Brain microvascular endothelial cell (primary cell): ENCODE measurements around the gene RTCB.

Experiments
- DNase-seq: peaks from one replicate; pipeline ENCODE4 v3.0.0-alpha.2; 2020
- H3K27ac ChIP-seq: fragments of 250-450 bp; sonication (Bioruptor Pico); 2 replicates; pipeline ENCODE4 v1.5.1; 2020; ENCODE audit warnings: mild to moderate bottlenecking, moderate library complexity
- H3K27me3 ChIP-seq: fragments of 250-450 bp; sonication (Bioruptor Pico); replicated peaks from 2 replicates; pipeline ENCODE4 v1.5.1; 2020; ENCODE audit warnings: mild to moderate bottlenecking
- H3K36me3 ChIP-seq: fragments of 250-450 bp; sonication (Bioruptor Pico); replicated peaks from 2 replicates; pipeline ENCODE4 v1.5.1; 2020; ENCODE audit warnings: mild to moderate bottlenecking
- H3K4me3 ChIP-seq: 2 replicates; pipeline ENCODE4 v1.5.1; 2011; ENCODE audit warnings: low read depth, mild to moderate bottlenecking, control low read depth, low read length, moderate library complexity
- in situ Hi-C: cut with HindIII; loops from 2 replicates; pipeline ENCODE4 v1.10.0; 2017; ENCODE audit warnings: low sequenced_read_pairs, low pct_ligation_motif_present
- TF ChIP-seq, protein P1 (sequence below): IDR thresholded peaks from 2 replicates; pipeline ENCODE4 v1.5.1; 2011; ENCODE audit warnings: low read depth, mild to moderate bottlenecking, moderate library complexity, low read length, control low read depth, inconsistent platforms; ENCODE audit errors: missing control alignments

Gene RTCB

DNA sequence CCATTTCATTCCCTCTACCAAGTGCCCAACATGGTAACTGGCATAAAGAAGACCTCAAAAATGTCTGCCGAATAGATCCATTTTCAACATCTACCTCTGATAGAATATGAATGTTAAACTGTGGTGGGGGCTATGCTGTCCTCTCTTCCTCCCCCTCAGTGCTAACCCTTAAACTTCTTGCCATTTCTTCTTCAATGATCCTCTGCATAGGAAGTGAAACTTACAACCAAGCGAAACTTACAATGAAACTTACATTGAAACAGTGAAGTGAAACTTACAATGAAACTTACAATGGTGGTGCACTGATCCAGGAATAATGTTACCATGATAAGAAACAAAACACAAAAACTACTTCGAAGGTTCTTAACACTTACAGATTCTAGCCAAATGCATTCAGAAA, 4.7 kb downstream of the RTCB start:
- H3K4me3 ChIP-seq = no peak overlapping the region
- no peaks in the 10 kb centered on the region for H3K27me3 ChIP-seq
- TF ChIP-seq, protein P1, sequence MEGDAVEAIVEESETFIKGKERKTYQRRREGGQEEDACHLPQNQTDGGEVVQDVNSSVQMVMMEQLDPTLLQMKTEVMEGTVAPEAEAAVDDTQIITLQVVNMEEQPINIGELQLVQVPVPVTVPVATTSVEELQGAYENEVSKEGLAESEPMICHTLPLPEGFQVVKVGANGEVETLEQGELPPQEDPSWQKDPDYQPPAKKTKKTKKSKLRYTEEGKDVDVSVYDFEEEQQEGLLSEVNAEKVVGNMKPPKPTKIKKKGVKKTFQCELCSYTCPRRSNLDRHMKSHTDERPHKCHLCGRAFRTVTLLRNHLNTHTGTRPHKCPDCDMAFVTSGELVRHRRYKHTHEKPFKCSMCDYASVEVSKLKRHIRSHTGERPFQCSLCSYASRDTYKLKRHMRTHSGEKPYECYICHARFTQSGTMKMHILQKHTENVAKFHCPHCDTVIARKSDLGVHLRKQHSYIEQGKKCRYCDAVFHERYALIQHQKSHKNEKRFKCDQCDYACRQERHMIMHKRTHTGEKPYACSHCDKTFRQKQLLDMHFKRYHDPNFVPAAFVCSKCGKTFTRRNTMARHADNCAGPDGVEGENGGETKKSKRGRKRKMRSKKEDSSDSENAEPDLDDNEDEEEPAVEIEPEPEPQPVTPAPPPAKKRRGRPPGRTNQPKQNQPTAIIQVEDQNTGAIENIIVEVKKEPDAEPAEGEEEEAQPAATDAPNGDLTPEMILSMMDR = no peak
- H3K36me3 ChIP-seq = peaks cover 40% of the 10 kb centered on the region
- H3K27ac ChIP-seq = no peak overlapping the region
- in situ Hi-C loops = no loop called here
- DNase-seq = no peak

DNA sequence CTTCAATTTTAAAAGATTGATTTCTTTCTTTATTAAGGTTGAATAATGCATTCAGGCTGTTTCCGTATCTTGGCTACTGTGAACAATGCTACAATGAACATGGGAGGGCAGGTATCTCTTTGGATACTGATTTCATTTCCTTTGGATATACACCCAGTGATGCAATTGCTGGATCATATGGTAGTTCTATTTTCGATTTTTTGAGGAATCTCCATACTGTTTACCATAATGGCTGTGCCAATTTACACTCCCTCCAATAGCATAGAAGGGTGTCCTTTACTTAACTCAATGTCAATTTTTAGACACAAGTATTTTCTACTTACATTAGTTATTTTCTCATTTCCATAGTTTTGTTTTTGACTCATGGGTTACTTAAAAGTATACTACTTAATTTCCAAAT, 8.0 kb downstream of the RTCB start:
- Histone ChIP-seq H3K4me3 (no peak overlapping the region), H3K27me3 (no peaks in the 10 kb centered on the region), H3K27ac (no peak overlapping the region), H3K36me3 (peaks cover 63% of the 10 kb centered on the region)
- in situ Hi-C loops = no loop called here
- DNase-seq = no peak
- TF ChIP-seq, protein P1 = no peak

DNA sequence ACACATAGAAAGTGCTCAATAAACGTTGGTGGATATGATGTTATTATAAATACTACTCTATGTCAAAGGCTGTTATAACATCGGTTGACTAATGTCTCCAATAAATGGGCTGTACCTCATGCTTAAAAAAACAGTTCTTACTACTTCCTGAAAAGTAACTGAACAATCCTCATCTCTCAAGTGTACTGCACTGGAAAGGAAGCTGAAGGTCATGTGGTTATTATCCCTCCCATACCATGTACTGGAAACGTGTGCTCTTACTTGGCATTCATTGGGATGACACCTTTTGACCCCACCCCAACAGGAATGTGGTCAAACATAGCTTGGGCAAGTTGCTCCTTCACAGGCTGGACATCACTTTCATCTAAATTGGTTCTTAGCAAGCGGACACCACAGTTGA, 10.6 kb downstream of the RTCB start:
- no peak overlapping the region for H3K4me3 ChIP-seq
- in situ Hi-C loops = no loop called here
- peaks cover 57% of the 10 kb centered on the region for H3K36me3 ChIP-seq
- H3K27ac ChIP-seq = no peak overlapping the region
- DNase-seq = no peak
- no peaks in the 10 kb centered on the region for H3K27me3 ChIP-seq
- TF ChIP-seq, protein P1 = no peak

DNA sequence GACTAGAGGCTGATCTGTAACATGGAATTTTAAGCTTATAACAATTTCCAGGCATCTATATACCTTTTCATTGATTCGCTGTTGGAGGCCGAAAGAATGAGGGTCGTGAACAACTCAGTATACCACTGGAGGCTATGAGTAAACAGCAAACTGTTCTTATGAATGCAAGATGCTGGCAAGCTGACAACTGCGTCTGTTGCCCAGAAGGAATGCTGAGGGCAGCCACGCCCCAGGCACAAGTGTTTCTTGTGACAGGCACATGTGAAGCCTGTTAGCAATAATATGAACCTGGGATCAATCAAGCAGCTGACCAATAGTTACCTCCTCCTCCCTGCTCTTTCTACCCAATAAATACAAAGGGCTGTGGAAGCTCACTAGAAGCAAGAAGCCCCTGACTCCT, 15.3 kb downstream of the RTCB start:
- in situ Hi-C loops = no loop called here
- peaks cover 69% of the 10 kb centered on the region for H3K36me3 ChIP-seq
- H3K4me3 ChIP-seq = no peak overlapping the region
- DNase-seq = no peak
- no peak overlapping the region for H3K27ac ChIP-seq
- H3K27me3 ChIP-seq = no peaks in the 10 kb centered on the region
- TF ChIP-seq, protein P1 = no peak

DNA sequence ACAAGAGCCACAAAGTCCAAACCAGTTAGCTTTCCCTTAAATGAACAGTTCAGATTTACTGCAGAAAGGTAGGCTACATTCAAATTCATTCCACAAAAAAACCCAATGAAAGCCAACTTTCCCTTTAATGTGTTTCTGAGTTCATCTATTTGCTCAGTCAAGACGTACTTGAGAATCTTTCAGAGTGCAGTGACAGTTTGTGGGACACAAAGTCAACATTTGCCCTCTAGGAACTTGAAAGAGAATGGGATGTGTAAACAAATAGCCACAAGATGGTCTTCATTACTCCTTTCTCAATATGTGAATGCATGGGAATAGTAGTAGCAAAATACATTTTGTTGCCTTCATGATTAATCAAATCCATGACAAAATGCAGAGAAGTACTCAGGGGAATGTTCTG, 15.8 kb downstream of the RTCB start:
- in situ Hi-C loops = no loop called here
- Histone ChIP-seq H3K27ac (no peak overlapping the region), H3K36me3 (peaks cover 66% of the 10 kb centered on the region), H3K4me3 (no peak overlapping the region), H3K27me3 (no peaks in the 10 kb centered on the region)
- no peak for DNase-seq
- TF ChIP-seq, protein P1 = no peak

DNA sequence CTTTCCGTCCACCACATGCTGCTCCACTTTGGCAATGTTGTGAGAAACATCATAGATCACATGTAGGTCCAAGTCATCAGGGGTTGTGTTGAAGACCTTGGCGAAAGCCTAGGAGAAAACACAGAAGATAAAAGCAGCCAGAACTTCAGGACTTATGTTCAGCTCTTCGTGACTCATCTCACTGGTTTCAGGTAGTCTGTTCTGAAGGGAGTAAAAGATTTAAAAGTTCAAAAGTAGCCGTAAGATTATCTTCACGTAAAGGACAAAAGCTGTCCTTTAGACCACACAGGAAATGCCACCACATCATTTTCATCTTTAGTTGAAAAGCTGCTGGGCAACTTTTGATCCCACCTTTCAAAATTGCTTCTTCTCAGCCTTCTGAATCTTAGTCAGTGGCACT, 16.9 kb downstream of the RTCB start:
- TF ChIP-seq, protein P1 = no peak
- H3K4me3 ChIP-seq = no peak overlapping the region
- H3K27ac ChIP-seq = no peak overlapping the region
- H3K27me3 ChIP-seq = no peaks in the 10 kb centered on the region
- no peak for DNase-seq
- H3K36me3 ChIP-seq = peaks cover 61% of the 10 kb centered on the region
- in situ Hi-C loops = no loop called here
